CD14-positive monocyte (primary cell): ENCODE results near the gene DDC. TPM values are rescaled to one million over a fixed set of nuclear protein-coding genes. Genes with fewer than 3 reads are reported as not detected.

ENCODE experiments used
- DNase-seq, 3 donors: peaks; one replicate each; pipeline ENCODE4 v3.0.0-alpha.2; 2011 to 2022
- H2AFZ ChIP-seq: 2 replicates; pipeline ENCODE4 v1.6.0; 2012; ENCODE audit warnings: mild to moderate bottlenecking, low read depth, low read length, inconsistent platforms; ENCODE audit not compliant: insufficient read depth, poor library complexity, severe bottlenecking
- H3K27ac ChIP-seq, 2 donors: 1 replicate in 1 of 2; 2 replicates in 1 of 2; pipeline ENCODE4 v1.5.1; 2012 to 2013; ENCODE audit warnings: low read length in 2 of 2, control low read depth in 1 of 2, inconsistent platforms in 1 of 2, low read depth in 1 of 2, mild to moderate bottlenecking in 1 of 2
- H3K27me3 ChIP-seq, 2 donors: one replicate each; pipeline versions ENCODE4 v1.6.0 to v1.6.1; 2011 to 2013; ENCODE audit warnings: low read length in 2 of 2; ENCODE audit not compliant: control insufficient read depth in 2 of 2, insufficient read depth in 2 of 2
- H3K36me3 ChIP-seq, 2 donors: replicated peaks in 1 of 2; 1 replicate in 1 of 2; 2 replicates in 1 of 2; pipeline versions ENCODE4 v1.5.1 to v1.6.1; 2012 to 2013; ENCODE audit warnings: low read length in 2 of 2, control low read depth in 1 of 2, inconsistent platforms in 1 of 2, mild to moderate bottlenecking in 1 of 2; ENCODE audit not compliant: insufficient read depth in 2 of 2, control insufficient read depth in 1 of 2
- H3K4me1 ChIP-seq, 2 donors: 1 replicate in 1 of 2; 2 replicates in 1 of 2; pipeline versions ENCODE4 v1.5.1 to v1.6.1; 2012 to 2013; ENCODE audit warnings: low read length in 2 of 2, control low read depth in 1 of 2, inconsistent platforms in 1 of 2, mild to moderate bottlenecking in 1 of 2, moderate library complexity in 1 of 2; ENCODE audit not compliant: insufficient read depth in 2 of 2, control insufficient read depth in 1 of 2
- H3K4me2 ChIP-seq: replicated peaks from 2 replicates; pipeline ENCODE3; 2012; ENCODE audit warnings: low read length, moderate library complexity, mild to moderate bottlenecking; ENCODE audit not compliant: poor library complexity, severe bottlenecking; ENCODE audit errors: extremely low read depth
- H3K4me3 ChIP-seq, 3 experiments: fragments of 200-600 bp in 1 of 3; sonication (generic) in 1 of 3; replicated peaks in 1 of 3; 1 replicate in 2 of 3; 2 replicates in 1 of 3; pipeline ENCODE4 v1.5.1; 2011 to 2013; ENCODE audit warnings: low read length in 3 of 3, mild to moderate bottlenecking in 3 of 3, control low read depth in 2 of 3, low read depth in 2 of 3, inconsistent platforms in 1 of 3, moderate library complexity in 1 of 3
- H3K79me2 ChIP-seq: 2 replicates; pipeline ENCODE4 v1.6.0; 2012; ENCODE audit warnings: mild to moderate bottlenecking, control low read depth, inconsistent platforms, low read length, moderate library complexity; ENCODE audit not compliant: insufficient read depth
- H3K9ac ChIP-seq: 2 replicates; pipeline ENCODE4 v1.6.0; 2017; ENCODE audit warnings: low read length, mild to moderate bottlenecking; ENCODE audit not compliant: insufficient read depth, poor library complexity, severe bottlenecking
- H3K9me3 ChIP-seq, 2 donors: replicated peaks in 1 of 2; 1 replicate in 1 of 2; 2 replicates in 1 of 2; pipeline versions ENCODE4 v1.5.1 to v1.6.1; 2012 to 2013; ENCODE audit warnings: low read length in 2 of 2, control low read depth in 1 of 2; ENCODE audit not compliant: control insufficient read depth in 1 of 2, insufficient read depth in 1 of 2
- H4K20me1 ChIP-seq: 2 replicates; pipeline ENCODE4 v1.6.0; 2012; ENCODE audit warnings: mild to moderate bottlenecking, low read length, control low read depth, moderate library complexity; ENCODE audit not compliant: insufficient read depth
- H3K27ac Mint-ChIP-seq, 7 donors: one replicate each; pipeline ENCODE4 v1.8.0; 2020; ENCODE audit warnings: mild to moderate bottlenecking in 7 of 7, mixed read lengths in 7 of 7, moderate library complexity in 6 of 7, inconsistent platforms in 2 of 7
- H3K27me3 Mint-ChIP-seq, 3 donors: one replicate each; pipeline ENCODE4 v1.8.0; 2021 to 2022; ENCODE audit warnings: low read depth in 3 of 3, mild to moderate bottlenecking in 3 of 3, mixed read lengths in 3 of 3, moderate library complexity in 3 of 3, inconsistent platforms in 1 of 3
- H3K36me3 Mint-ChIP-seq, 2 donors: one replicate each; pipeline ENCODE4 v1.8.0; 2020; ENCODE audit warnings: mixed read lengths in 2 of 2, inconsistent platforms in 1 of 2, mild to moderate bottlenecking in 1 of 2
- H3K4me1 Mint-ChIP-seq: one replicate; pipeline ENCODE4 v1.8.0; 2020; ENCODE audit warnings: mild to moderate bottlenecking, mixed read lengths
- H3K4me3 Mint-ChIP-seq, 2 donors: one replicate each; pipeline ENCODE4 v1.8.0; 2020; ENCODE audit warnings: mild to moderate bottlenecking in 2 of 2, mixed read lengths in 2 of 2, moderate library complexity in 1 of 2
- H3K9me3 Mint-ChIP-seq, 7 donors: one replicate each; pipeline ENCODE4 v1.8.0; 2020 to 2022; ENCODE audit warnings: mixed read lengths in 7 of 7, mild to moderate bottlenecking in 6 of 7, moderate library complexity in 6 of 7, inconsistent platforms in 2 of 7
- CTCF ChIP-seq: fragments of 200-600 bp; IDR thresholded peaks from one replicate; pipeline ENCODE4 v1.8.0; 2022; ENCODE audit warnings: antibody characterized with exemption, mild to moderate bottlenecking
- WGBS: methylation state at CpG from one replicate; pipeline ENCODE4 v1.1.5; 2013; ENCODE audit warnings: missing lambda C conversion rate; ENCODE audit not compliant: insufficient coverage; 5-methylcytosine and 5-hydroxymethylcytosine counted together
- intact Hi-C, 2 donors: fragments of 100-400 bp; cut with micrococcal nuclease; formaldehyde crosslinking; loops; one replicate each; pipeline versions ENCODE4 v1.15.0 to v1.15.1; 2023
- polyA minus RNA-seq: library from RNA; depleted of rRNA, polyadenylated mRNA; stranded (reverse); fragments of >200 nt; gene quantifications from 2 replicates; pipeline ENCODE4 v1.2.3, GENCODE V29; 2012
- polyA plus RNA-seq, 3 donors: library from polyadenylated mRNA; depleted of rRNA in 1 of 3; unstranded in 2 of 3; stranded (reverse) in 1 of 3; fragments of 300-500 nt in 2 of 3; fragments of >200 nt in 1 of 3; fragmentation: Illumina TruSeq in 2 of 3; gene quantifications; 1 replicate in 2 of 3; 2 replicates in 1 of 3; pipeline ENCODE4 v1.2.3, GENCODE V29; 2012 to 2021
- total RNA-seq, 12 experiments: library from RNA in 1 of 12; stranded (reverse) in 1 of 12; fragments of 120-200 nt in 1 of 12; gene quantifications; one replicate each; pipeline ENCODE4 v1.2.4 and lab custom pipeline; 2013 to 2026; ENCODE audit warnings: mixed read lengths in 6 of 12, inconsistent platforms in 1 of 12

Gene DDC
- 0.17 TPM for total RNA-seq (2013)
- not detected for polyA plus RNA-seq
- not detected in 2 replicates for polyA minus RNA-seq
- 0 to 8.9 (median 0.16) reads per million in 11 experiments for total RNA-seq (lab: John Stamatoyannopoulos, UW)

- no peak within 1 kb of the TSS for H2AFZ ChIP-seq
- peaks cover 1 to 9% (median 6%) of the 10 kb centered on the region in 3 donors for H3K27me3 Mint-ChIP-seq
- no peaks in the 10 kb centered on the region for H3K4me1 ChIP-seq
- no peak within 1 kb of the TSS for H3K4me2 ChIP-seq
- no peaks in the 10 kb centered on the region for H3K36me3 ChIP-seq
- no peaks in the 10 kb centered on the region for H3K9me3 Mint-ChIP-seq
- 60% methylated on average over 1 of the region's 8 CpGs for WGBS
- H3K79me2 ChIP-seq, result no peaks in the 10 kb centered on the region
- no peak for TF ChIP-seq CTCF
- intact Hi-C loops, result no loop called here
- H3K27me3 ChIP-seq, result no peaks in the 10 kb centered on the region
- H3K27ac Mint-ChIP-seq, result peak within 1 kb of the TSS in 2 of 7 donors; percentile 3 to 44
- H3K4me3 ChIP-seq, result no peak within 1 kb of the TSS
- no peaks in the 10 kb centered on the region for H3K36me3 Mint-ChIP-seq
- H3K27ac ChIP-seq, result no peak within 1 kb of the TSS
- H4K20me1 ChIP-seq, result no peaks in the 10 kb centered on the region
- no peak within 1 kb of the TSS for H3K4me3 Mint-ChIP-seq
- no peak for DNase-seq
- no peaks in the 10 kb centered on the region for H3K9me3 ChIP-seq
- no peaks in the 10 kb centered on the region for H3K4me1 Mint-ChIP-seq
- H3K9ac ChIP-seq, result no peak within 1 kb of the TSS
Measured at GRCh38 chr7:50564640-50565558, at the start of gene DDC. Gene DDC, minus strand, starts transcription at chr7:50565405. Its CDS starts 21,320 bp downstream, at chr7:50544085.

GRCh38 chr7:50613473-50613872, 48.3 kb upstream of the DDC start:
- 95% methylated on average over 3 of the region's 8 CpGs for WGBS
- H3K79me2 ChIP-seq, result no peaks in the 10 kb centered on the region
- no peaks in the 10 kb centered on the region for H3K9me3 ChIP-seq
- no peak overlapping the region for H3K9ac ChIP-seq
- no peaks in the 10 kb centered on the region for H3K27me3 ChIP-seq
- Mint-ChIP-seq H3K27me3 (peaks cover 2 to 3% (median 2%) of the 10 kb centered on the region in 3 donors), H3K4me3 (no peak overlapping the region), H3K4me1 (peaks cover 29% of the 10 kb centered on the region), H3K9me3 (no peaks in the 10 kb centered on the region), H3K27ac (no peak overlapping the region), H3K36me3 (peaks cover 8 to 17% of the 10 kb centered on the region in 2 donors)
- DNase-seq, result no peak
- intact Hi-C loops, result no loop called here
- H3K4me1 ChIP-seq, result peaks cover 16 to 22% of the 10 kb centered on the region in 2 donors
- H3K4me2 ChIP-seq, result no peak overlapping the region
- no peak overlapping the region for H3K4me3 ChIP-seq
- H4K20me1 ChIP-seq, result no peaks in the 10 kb centered on the region
- no peak overlapping the region for H2AFZ ChIP-seq
- TF ChIP-seq CTCF, result no peak
- peaks cover 0 to 6% of the 10 kb centered on the region in 2 donors for H3K36me3 ChIP-seq
- H3K27ac ChIP-seq, result no peak overlapping the region
